ENCODE results near the gene KRT20. TPM values are rescaled to one million over a fixed set of nuclear protein-coding genes. Genes with fewer than 3 reads are reported as not detected.
A peak's percentile ranks its signal among the peaks of the same experiment; 100 is the strongest.

The KRT20 gene
- total RNA-seq, 4 donors from 2014 or later, result 111 to 978 (median 820) TPM

DNA sequence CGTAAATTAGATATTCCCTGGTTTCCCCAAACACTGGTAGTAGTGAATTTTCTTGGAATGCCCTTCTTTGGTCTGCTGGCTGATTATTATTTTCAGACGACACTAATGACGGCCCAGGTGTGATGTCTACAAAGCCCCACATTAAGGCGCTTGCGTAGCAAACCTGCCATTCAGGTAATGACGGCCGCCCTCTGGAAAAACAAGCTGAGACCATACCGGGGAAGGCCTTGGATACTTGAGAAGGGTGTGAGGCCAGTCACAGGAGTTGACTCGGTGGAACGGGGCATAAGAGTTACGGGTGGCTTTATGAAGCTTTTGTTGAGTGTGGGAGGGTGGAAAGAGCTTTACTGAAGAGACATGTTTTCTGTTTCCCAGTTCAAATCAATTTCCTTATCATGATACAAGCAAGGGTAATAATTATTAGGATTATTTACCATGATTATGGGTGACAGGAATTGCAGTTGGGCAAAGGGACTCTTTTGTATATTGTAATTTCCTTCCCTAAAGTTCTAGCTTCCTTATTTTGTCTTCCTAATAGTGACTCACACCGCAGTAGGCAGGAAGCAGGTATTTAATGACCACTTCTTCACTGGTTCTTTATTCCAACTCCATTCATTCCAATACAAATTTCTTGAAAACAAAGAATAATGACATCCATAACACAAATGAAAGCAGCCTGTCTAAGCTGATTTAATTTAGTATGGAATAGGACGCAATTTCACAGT lies 27.6 kb upstream of the KRT20 start:
- TF ChIP-seq POLR2A (IDR thresholded peaks at IDR 0.05), result no peak
- TF ChIP-seq, protein P1, sequence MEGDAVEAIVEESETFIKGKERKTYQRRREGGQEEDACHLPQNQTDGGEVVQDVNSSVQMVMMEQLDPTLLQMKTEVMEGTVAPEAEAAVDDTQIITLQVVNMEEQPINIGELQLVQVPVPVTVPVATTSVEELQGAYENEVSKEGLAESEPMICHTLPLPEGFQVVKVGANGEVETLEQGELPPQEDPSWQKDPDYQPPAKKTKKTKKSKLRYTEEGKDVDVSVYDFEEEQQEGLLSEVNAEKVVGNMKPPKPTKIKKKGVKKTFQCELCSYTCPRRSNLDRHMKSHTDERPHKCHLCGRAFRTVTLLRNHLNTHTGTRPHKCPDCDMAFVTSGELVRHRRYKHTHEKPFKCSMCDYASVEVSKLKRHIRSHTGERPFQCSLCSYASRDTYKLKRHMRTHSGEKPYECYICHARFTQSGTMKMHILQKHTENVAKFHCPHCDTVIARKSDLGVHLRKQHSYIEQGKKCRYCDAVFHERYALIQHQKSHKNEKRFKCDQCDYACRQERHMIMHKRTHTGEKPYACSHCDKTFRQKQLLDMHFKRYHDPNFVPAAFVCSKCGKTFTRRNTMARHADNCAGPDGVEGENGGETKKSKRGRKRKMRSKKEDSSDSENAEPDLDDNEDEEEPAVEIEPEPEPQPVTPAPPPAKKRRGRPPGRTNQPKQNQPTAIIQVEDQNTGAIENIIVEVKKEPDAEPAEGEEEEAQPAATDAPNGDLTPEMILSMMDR (IDR thresholded peaks at IDR 0.05), result no peak
- H3K4me3 ChIP-seq, result no peak overlapping the region
- no peaks in the 10 kb centered on the region for H3K36me3 ChIP-seq
- DNase-seq, result no peak
- H3K27ac ChIP-seq, result no peak overlapping the region
- H3K9me3 ChIP-seq, result no peaks in the 10 kb centered on the region
- H3K27me3 ChIP-seq, result no peaks in the 10 kb centered on the region
- peaks cover 0 to 8% (median 0%) of the 10 kb centered on the region in 4 donors for H3K4me1 ChIP-seq

DNA sequence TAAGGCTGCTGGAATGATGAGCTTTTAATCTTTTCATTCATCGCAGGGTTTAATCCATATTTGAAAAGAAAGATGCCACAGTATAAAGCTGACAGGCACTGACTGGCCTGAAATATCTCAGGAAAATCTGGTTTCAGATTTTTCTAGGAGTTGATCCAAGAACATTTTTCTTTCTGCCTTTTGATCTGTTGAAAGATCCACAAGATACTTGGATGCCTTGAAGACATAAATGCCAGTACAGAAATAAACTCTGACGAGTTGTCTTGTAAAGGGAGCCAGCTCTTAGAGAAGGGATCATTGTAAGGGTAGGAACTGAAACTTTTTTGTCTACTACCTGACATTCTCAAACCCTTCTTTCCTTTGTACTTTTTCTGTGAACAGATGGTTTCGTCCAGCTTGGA lies 25.4 kb upstream of the KRT20 start:
- no peaks in the 10 kb centered on the region for H3K36me3 ChIP-seq
- H3K4me1 ChIP-seq, result peaks cover 0 to 8% (median 0%) of the 10 kb centered on the region in 4 donors
- no peak for DNase-seq
- no peaks in the 10 kb centered on the region for H3K9me3 ChIP-seq
- no peak overlapping the region for H3K27ac ChIP-seq
- no peak for TF ChIP-seq POLR2A (IDR thresholded peaks at IDR 0.05)
- TF ChIP-seq, protein P1 (IDR thresholded peaks at IDR 0.05), result no peak
- no peaks in the 10 kb centered on the region for H3K27me3 ChIP-seq
- no peak overlapping the region for H3K4me3 ChIP-seq

DNA sequence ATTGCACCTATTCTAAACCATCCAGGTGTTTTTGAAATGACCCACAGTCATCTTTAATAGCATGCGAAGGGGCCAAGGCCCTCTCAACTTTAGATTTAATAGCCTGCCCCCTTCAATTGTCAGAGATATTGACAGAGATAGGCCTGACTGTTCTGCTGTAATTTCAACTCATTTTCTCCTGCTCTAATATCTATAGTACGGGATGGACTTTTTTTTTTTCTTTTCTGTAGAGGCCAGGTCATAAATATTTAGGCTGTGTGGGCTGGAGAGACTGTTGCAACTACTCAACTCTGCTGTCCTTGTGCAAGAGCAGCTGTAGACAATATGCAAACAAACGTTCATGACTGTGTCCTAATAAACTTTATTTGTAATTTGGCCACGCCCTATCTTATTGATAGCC lies 24.7 kb upstream of the KRT20 start:
- Histone ChIP-seq H3K36me3 (no peaks in the 10 kb centered on the region), H3K4me3 (no peak overlapping the region), H3K27me3 (no peaks in the 10 kb centered on the region), H3K4me1 (peaks cover 0 to 8% (median 0%) of the 10 kb centered on the region in 4 donors), H3K9me3 (no peaks in the 10 kb centered on the region), H3K27ac (no peak overlapping the region)
- TF ChIP-seq, protein P1 (IDR thresholded peaks at IDR 0.05), result no peak
- TF ChIP-seq POLR2A (IDR thresholded peaks at IDR 0.05), result no peak
- no peak for DNase-seq

DNA sequence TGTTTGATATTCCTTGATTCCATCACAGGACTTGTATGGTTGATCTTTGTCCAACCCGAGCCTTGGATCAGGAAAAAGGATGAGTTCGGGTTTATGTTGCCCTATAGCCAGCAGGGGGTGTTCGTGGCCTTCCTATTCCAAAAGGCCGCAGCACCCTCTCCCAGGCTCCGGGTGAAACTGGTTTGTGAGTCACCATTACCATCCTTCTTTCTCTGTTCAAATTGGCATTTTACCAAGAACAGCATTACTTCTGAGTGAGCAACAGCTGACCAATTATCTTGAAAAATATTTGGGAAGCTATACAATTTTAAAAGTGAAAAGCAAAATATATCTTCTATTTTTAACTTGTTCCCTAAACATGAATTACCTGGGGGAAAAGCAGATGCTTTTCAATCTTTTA lies 24.3 kb upstream of the KRT20 start:
- H3K36me3 ChIP-seq, result no peaks in the 10 kb centered on the region
- no peak overlapping the region for H3K27ac ChIP-seq
- H3K4me3 ChIP-seq, result no peak overlapping the region
- peaks cover 0 to 8% (median 0%) of the 10 kb centered on the region in 4 donors for H3K4me1 ChIP-seq
- H3K9me3 ChIP-seq, result no peaks in the 10 kb centered on the region
- no peaks in the 10 kb centered on the region for H3K27me3 ChIP-seq
- TF ChIP-seq, protein P1 (IDR thresholded peaks at IDR 0.05), result peak in 5 of 6 experiments; percentile 34 to 92 (median 88)
- TF ChIP-seq POLR2A (IDR thresholded peaks at IDR 0.05), result no peak
- DNase-seq, result peak; percentile 52 to 90 (median 67)

DNA sequence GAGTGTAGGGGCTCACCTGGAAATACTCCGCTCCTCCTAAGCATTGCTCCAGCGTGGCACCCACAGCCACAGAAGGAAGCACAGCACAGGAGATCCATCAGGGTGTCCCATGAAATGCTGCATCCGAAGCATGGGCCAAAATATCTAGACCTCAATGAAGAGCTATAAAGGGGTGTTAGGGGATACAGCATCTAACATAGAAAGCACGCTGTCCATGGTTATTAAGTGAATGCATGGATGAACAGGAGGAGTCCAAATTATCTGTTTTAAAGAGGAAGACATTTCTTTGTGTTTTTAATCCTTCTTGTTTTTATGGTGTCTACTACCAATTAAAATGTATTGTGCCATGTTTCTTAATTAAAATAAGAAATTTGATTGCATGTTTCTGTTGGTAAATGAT lies 21.6 kb upstream of the KRT20 start:
- DNase-seq, result no peak
- Histone ChIP-seq H3K9me3 (no peaks in the 10 kb centered on the region), H3K4me1 (peaks cover 0 to 8% (median 0%) of the 10 kb centered on the region in 4 donors), H3K27me3 (no peaks in the 10 kb centered on the region), H3K36me3 (no peaks in the 10 kb centered on the region), H3K4me3 (no peak overlapping the region), H3K27ac (no peak overlapping the region)
- TF ChIP-seq POLR2A (IDR thresholded peaks at IDR 0.05), result no peak
- TF ChIP-seq, protein P1 (IDR thresholded peaks at IDR 0.05), result no peak
